Loucy (cell line): ENCODE measurements around the gene NOS3.

Source experiments
- CTCF ChIP-seq: fragments of 200-600 bp; sonication (generic); conservative IDR thresholded peaks from 2 replicates; pipeline ENCODE4 v1.5.1; 2014; ENCODE audit warnings: mild to moderate bottlenecking, antibody characterized with exemption, low read length
- EZH2phosphoT487 ChIP-seq: fragments of 200-600 bp; IDR thresholded peaks from 2 replicates; pipeline ENCODE4 v1.6.1; 2018; ENCODE audit warnings: antibody characterized with exemption, mild to moderate bottlenecking, moderate library complexity, borderline replicate concordance

DNA sequence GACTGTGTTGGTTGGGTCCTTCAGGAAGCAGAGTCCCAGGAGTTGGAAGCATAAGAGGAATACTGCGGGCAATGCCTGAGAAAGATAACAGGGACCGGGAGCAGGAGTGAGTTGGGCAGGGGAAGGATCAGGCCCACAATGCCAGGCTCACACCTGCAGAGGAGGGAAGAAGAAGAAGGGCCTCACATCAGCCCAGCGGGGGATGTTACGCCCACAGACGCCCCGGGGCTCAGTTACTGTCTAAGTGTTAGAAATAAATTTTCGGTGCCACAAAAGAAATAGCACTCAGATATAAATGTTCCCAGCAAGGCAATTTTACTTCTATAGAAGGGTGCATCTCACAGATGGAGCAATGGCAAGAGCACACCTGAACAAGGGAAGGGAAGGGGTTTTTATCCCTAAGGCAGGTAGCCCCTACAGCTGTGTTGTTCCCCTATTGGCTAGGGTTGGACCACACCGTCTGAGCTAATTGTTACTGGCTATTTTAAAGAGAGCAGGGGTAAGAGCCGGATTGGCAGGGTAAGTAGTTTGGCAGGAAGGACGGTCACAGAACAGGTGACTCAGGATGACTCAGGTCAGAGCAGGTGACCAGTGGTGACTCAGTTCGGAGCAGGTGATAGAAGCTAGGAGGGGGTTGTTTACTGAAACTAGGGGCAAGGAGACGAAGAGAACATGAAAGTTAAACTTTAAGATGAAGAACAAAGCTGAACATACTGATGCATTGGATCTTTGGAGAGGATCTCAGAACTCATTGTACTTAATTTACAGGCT lies at the start of gene NOS3:
- TF ChIP-seq CTCF: no peak
- TF ChIP-seq EZH2phosphoT487: no peak
